ENCODE results near the gene UTS2B.

Gene UTS2B

DNA sequence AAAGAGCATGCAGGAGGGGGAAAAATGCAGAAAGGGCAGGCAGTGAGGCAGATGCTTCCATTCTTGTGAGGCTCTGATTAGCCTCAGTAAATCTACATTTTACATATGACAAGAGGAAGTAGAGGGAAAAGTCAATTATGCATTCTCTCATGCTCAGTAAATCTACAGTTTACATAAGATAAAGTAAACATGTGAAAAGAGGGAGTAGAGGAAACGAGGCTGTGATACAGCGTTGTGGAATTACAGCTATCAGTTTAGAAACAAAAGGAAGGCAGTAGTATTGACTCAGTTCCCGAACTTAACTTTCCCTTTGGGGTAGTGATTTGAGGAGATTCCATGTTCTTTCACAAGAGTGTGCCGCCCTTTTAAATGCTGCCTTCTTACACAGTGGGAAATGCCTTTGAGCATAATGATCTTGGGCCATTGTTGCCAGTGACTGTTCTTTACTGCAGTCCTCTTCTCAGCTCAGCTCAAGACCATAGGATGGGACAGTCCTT is 92.0 kb downstream of the UTS2B start:
- TF ChIP-seq ZNF274 (IDR thresholded peaks at IDR 0.05; ENCODE audit: low read depth, low read length), result no peak

DNA sequence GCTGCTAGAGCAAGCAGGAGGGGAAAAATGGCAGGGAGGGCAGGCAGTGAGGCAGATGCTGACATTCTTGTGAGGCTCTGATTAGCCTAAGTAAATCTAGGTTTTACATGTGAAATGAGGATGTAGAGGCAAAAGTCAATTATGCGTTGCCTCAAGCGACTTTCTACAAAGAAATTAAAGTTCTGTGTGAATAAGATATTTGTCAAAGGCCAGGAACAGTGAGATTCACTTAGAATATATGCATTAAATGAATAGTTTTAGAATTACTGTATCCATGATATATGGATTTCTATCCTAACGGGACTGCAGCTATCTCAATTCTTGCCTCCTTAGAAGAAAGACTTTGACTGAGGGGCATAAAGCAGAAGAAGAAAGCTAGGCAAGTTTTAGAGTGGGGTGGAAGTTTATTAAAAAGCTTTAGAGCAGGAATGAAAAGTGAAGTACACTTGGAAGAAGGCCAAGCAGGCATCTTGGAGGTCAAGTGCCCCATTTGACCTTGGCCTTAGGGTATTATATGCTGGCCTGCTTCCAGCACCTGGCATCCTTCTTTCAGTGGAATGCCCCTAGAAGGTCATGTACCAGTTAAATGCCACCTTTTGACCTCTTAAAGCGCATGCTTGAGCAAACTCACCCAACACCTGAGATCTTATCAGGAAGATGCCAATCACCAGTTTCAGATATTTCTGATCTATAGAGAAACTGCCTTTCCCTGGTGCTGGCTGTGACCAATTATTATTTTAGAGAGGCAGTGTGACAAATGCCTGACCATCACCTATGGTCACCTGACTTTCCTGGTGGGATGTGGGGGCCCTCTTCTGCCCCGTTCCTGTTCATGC is 93.1 kb downstream of the UTS2B start:
- H3K4me3 ChIP-seq (ENCODE audit: low read length), result no peak overlapping the region
- TF ChIP-seq ZNF274 (IDR thresholded peaks at IDR 0.05; ENCODE audit: low read depth, low read length), result no peak

More for the DNA sequence above, 92.0 kb downstream of the UTS2B start:
- H3K4me3 ChIP-seq (ENCODE audit: low read length), result no peak overlapping the region

GRCh38 chr3:191236646-191237045 is 93.7 kb downstream of the UTS2B start:
- TF ChIP-seq ZNF274 (IDR thresholded peaks at IDR 0.05; ENCODE audit: low read depth, low read length), result no peak
- H3K4me3 ChIP-seq (ENCODE audit: low read length), result no peak overlapping the region

- H3K4me3 ChIP-seq (ENCODE audit: low read length), result peak overlapping the region; percentile 23; the same call in 1 of the 2 replicates
- TF ChIP-seq ZNF274 (IDR thresholded peaks at IDR 0.05; ENCODE audit: low read depth, low read length), result no peak
Observed at GRCh38 chr3:191235331-191236314, 94.7 kb downstream of the UTS2B start.

DNA sequence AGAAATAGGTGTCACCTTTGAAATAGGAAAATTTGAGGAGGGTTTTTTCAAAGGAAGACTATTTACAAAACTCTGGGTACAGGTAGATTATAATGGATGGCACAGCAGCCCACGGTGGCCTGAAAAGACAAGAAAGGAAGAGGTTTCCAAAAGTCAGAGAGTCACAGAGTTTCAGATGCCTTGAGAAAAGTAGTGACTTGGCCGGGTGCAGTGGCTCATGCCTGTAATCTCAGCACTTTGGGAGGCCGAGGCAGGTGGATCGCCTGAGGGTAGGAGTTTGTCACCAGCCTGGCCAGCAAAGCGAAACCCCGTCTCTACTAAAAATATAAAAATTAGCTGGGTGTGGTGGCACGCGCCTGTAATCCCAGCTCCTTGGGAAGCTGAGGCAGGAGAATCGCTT is 96.1 kb downstream of the UTS2B start:
- no peak for TF ChIP-seq ZNF274 (IDR thresholded peaks at IDR 0.05; ENCODE audit: low read depth, low read length)
- H3K4me3 ChIP-seq (ENCODE audit: low read length), result no peak overlapping the region

DNA sequence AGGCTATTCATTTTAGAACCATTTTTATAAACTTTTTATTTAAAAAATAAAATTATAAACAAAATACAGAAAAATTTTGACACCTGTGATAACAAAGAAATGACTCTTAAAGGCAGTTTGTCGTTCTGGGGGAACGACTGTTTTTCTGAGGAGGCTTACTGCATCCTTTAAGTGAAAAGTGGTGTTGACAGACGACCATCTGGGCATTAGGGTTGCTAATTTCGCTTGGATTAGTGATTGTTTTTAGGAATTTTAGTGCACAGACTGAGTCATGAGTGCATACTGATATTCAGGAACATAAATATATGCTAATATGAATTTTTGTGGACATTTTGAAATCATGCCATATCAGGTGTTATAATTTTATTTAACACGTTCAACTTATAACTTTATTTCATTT is 102.8 kb downstream of the UTS2B start:
- TF ChIP-seq ZNF274 (IDR thresholded peaks at IDR 0.05; ENCODE audit: low read depth, low read length), result no peak
- no peak overlapping the region for H3K4me3 ChIP-seq (ENCODE audit: low read length)

DNA sequence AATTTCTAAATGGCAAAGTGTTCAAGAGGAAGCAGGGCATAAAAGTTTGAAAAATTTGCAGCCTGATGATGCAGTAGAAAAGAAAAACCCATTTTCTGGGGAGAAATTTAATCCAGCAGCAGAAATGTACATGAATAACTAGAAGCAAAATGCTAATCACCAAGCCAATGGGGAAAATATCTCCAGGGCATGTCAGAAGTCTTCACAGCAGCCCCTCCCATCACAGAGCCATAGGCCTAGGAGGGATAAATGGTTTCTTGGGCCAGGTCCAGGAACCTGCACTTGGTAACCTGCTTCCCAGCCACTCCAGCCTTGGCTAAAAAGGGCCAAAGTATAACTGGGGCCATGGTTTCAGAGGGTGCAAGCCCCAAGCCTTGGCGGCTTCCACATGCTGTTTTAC is 108.7 kb downstream of the UTS2B start:
- TF ChIP-seq ZNF274 (IDR thresholded peaks at IDR 0.05; ENCODE audit: low read depth, low read length), result no peak
- no peak overlapping the region for H3K4me3 ChIP-seq (ENCODE audit: low read length)

DNA sequence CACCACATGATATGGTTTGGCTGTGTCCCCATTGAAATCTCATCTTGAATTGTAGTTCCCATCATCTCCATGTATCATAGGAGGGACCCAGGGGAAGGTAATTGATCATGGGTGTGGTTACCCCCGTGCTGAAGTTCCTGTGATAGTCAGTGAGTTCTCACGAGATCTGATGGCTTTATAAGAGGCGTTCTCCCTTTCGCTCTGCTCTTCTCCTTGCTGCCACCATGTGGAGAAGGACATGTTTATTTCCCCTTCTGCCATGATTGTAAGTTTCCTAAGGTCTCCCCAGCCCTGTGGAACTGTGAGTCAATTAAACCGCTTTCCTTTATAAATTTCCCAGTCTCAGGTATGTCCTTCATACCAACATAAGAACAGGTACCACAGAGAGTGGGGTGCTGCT is 109.4 kb downstream of the UTS2B start:
- no peak overlapping the region for H3K4me3 ChIP-seq (ENCODE audit: low read length)
- TF ChIP-seq ZNF274 (IDR thresholded peaks at IDR 0.05; ENCODE audit: low read depth, low read length), result no peak

DNA sequence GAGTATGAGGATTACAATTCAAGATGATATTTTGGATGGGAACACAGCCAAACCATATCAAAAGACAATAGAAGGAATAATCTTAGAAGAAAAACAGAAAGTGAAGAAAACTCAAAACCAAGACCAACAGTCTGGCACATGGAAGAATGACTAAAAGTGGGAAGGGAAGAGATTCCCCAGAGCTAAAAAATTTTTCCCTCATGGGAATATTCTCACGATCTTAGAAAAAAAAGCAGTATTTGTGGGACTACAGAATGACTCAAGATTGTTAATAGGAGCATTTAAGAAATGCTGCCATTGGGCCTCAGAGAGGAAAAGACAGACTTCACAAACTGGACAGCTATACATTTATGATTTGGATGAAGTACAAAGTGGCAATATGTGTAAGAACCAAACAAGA is 113.0 kb downstream of the UTS2B start:
- no peak overlapping the region for H3K4me3 ChIP-seq (ENCODE audit: low read length)
- TF ChIP-seq ZNF274 (IDR thresholded peaks at IDR 0.05; ENCODE audit: low read depth, low read length), result no peak
